ENCODE measurements around the gene CALR.
"Not testable (repeated sequence)": the region's sequence is repeated elsewhere in the genome, so short reads cannot be mapped to it uniquely, and the experiment has no call there.

CALR gene

DNA sequence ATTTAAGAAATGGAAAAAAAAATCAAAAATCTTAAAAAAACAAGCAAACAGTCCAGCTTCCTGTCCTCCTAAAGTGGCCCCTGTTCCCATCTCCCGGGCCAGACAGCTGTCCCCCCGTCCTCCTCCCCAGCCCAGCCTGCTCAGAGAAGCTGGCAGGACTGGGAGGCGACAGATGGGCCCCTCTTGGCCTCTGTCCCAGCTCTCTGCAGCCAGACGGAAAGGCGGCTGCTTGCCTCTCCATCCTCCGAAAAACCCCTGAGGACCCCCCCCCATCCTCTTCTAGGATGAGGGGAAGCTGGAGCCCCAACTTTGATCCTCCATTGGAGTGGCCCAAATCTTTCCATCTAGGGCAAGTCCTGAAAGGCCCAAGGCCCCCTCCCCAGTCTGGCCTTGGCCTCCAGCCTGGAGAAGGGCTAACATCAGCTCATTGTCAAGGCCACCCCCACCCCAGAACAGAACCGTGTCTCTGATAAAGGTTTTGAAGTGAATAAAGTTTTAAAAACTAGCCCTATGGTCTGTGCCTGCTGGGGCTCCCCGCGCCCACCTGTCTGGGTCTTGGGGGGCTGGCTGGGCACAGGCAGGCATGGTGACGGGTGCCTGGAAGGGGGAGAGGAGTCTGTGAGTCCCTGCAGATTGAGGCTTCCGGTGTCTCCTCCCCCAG is 14.9 kb downstream of the CALR start:
- Mint-ChIP-seq H3K36me3 (peaks cover 53% of the 10 kb centered on the region), H3K9me3 (no peaks in the 10 kb centered on the region), H3K27ac (no peak overlapping the region), H3K4me3 (no peak overlapping the region), H3K27me3 (no peaks in the 10 kb centered on the region), H3K4me1 (peaks cover 43% of the 10 kb centered on the region)
- CTCF ChIA-PET = interaction anchor here (1.2 to 4.9 kb wide), 2 partner anchors 12 to 68 kb away, joined by 3 to 30 read pairs; no protein-coding TSS in a partner anchor
- no peak for DNase-seq

GRCh38 chr19:12953799-12954611 is 15.6 kb downstream of the CALR start:
- no peak overlapping the region for H3K4me3 Mint-ChIP-seq
- H3K4me1 Mint-ChIP-seq = peaks cover 44% of the 10 kb centered on the region
- H3K9me3 Mint-ChIP-seq = no peaks in the 10 kb centered on the region
- CTCF ChIA-PET = interaction anchor here (4.9 kb wide), 1 partner anchor 11 kb away, joined by 30 read pairs; no protein-coding TSS in a partner anchor
- H3K27me3 Mint-ChIP-seq = no peaks in the 10 kb centered on the region
- no peak for DNase-seq
- H3K36me3 Mint-ChIP-seq = peaks cover 50% of the 10 kb centered on the region
- H3K27ac Mint-ChIP-seq = peak overlapping the region; percentile 84

- Mint-ChIP-seq H3K4me3 (no peak overlapping the region), H3K27ac (peak overlapping the region; percentile 84)
These were observed 16.2 kb downstream of the CALR start for GRCh38 chr19:12954612-12954962.

GRCh38 chr19:12955575-12955974 is 17.2 kb downstream of the CALR start:
- H3K4me1 Mint-ChIP-seq = peaks cover 37% of the 10 kb centered on the region
- DNase-seq, H3K27me3 Mint-ChIP-seq, H3K9me3 Mint-ChIP-seq: not testable (repeated sequence)
- peaks cover 36% of the 10 kb centered on the region for H3K36me3 Mint-ChIP-seq
- CTCF ChIA-PET = interaction anchor here (0.6 to 4.9 kb wide), 4 partner anchors 9 to 1492 kb away, joined by 3 to 30 read pairs (median 5); no protein-coding TSS in a partner anchor
- H3K4me3 Mint-ChIP-seq = peak overlapping the region; percentile 84
- H3K27ac Mint-ChIP-seq = peak overlapping the region; percentile 87

More at GRCh38 chr19:12954612-12954962, 16.2 kb downstream of the CALR start:
- CTCF ChIA-PET = interaction anchor here (4.9 kb wide), 1 partner anchor 10 kb away, joined by 30 read pairs; no protein-coding TSS in a partner anchor
- DNase-seq = no peak
- Mint-ChIP-seq H3K27me3 (no peaks in the 10 kb centered on the region), H3K4me1 (peaks cover 44% of the 10 kb centered on the region), H3K9me3 (no peaks in the 10 kb centered on the region), H3K36me3 (peaks cover 45% of the 10 kb centered on the region)

DNA sequence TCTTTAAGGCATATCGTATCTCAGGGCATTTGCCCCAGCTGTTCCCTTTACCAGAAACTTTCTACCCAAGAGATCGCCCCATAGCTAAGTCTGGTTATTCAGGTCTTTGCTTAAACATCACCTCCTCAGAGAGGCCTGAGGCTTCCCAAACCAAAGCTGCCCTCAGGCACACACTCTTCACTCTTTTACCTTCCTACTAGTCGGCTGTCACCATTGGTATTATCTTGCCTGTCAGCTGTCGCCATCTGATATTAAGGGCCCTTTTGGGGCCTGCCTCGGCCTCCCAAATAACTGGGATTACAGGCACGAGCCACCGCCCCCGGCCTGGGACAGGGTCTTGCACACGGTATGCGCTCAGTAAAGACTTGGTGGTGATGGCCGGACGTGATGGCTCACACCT is 17.6 kb downstream of the CALR start:
- H3K9me3 Mint-ChIP-seq = no peaks in the 10 kb centered on the region
- no peak for DNase-seq
- peak overlapping the region; percentile 84 for H3K4me3 Mint-ChIP-seq
- no peaks in the 10 kb centered on the region for H3K27me3 Mint-ChIP-seq
- H3K36me3 Mint-ChIP-seq = peaks cover 32% of the 10 kb centered on the region
- peak overlapping the region; percentile 87 for H3K27ac Mint-ChIP-seq
- peaks cover 35% of the 10 kb centered on the region for H3K4me1 Mint-ChIP-seq
- CTCF ChIA-PET = interaction anchor here (1.0 to 4.9 kb wide), 3 partner anchors 9 to 71 kb away, joined by 3 to 30 read pairs (median 6); no protein-coding TSS in a partner anchor

DNA sequence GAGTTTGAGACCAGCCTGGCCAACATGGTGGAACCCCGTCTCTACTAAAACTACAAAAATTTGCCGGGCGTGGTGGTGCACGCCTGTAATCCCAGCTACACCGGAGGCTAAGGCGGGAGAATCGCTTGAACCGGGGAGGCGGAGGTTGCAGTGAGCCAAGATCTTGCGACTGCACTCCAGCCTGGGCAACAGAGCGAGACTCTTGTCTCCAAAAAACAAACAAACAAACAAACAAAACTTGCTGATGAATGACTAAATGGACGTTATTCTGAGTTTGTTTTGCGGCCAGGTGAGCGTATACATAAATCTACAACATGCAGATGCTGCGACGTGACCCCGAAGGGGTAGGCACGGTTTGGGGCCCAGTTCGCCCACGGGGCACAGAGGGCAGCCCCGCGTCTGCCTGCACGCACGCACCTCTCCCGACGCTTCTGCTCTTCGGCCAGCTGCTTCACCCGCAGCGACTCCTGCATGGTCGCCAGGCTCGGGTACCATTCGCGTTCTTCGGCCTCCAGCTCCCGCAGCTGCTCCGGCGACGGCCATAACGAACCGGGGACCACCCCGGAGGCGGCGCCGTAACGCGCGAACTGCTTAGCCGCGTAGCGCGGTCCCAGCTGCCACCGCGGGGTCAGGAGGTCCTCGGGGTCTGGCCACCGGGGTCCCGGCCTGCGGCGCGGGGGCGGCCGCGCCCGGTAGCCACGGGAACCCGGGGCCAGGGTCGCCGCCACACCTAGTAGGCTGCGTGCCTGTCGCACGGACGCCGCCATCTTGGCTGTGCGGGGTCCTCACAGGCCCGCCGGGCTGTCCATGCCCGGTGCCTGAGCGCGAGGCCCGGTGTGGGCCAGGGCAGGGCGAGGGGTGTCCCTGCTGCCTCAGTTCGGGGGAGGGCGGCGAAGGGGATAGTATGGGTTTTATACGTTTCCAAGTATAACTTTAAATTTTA is 18.3 kb downstream of the CALR start, which contains the start of gene GADD45GIP1:
TSS of gene GADD45GIP1 (minus strand) at position 778 of the 943 bp plus-strand sequence. CDS start at position 767, 11 bp downstream.
- Mint-ChIP-seq H3K4me3 (peak within 1 kb of the TSS; percentile 86), H3K36me3 (peaks cover 24% of the 10 kb centered on the region), H3K4me1 (peaks cover 35% of the 10 kb centered on the region), H3K9me3 (no peaks in the 10 kb centered on the region), H3K27ac (peak within 1 kb of the TSS; percentile 93), H3K27me3 (no peaks in the 10 kb centered on the region)
- peak; percentile 88 for DNase-seq
- CTCF ChIA-PET = interaction anchor here (0.6 to 4.9 kb wide), 4 partner anchors 8 to 72 kb away, joined by 3 to 30 read pairs (median 6); no protein-coding TSS in a partner anchor

DNA sequence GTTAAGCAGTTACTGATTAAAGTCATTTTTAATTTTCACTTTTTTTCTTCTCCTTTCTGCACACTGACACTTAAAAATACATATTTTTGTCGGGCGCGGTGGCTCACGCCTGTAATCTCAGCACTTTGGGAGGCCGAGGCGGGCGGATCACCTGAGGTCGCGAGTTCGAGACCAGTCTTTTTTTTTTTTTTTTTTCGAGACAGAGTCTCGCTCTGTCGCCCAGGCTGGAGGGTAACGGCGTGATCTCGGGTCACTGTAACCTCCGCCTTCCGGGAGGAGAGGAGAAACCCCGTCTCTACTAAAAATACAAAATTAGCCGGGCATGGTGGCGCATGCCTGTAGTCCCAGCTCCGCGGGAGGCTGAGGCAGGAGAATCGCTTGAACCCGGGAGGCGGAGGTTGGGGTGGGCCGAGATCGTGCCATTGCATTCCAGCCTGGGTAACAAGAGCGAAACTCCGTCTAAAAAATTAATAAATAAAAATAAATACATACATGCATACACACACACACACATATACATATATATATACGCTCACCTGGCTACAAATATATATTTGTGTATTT is 19.1 kb downstream of the CALR start:
- not testable (repeated sequence) for DNase-seq, H3K9me3 Mint-ChIP-seq, H3K27me3 Mint-ChIP-seq
- CTCF ChIA-PET = interaction anchor here (0.6 to 4.9 kb wide), 2 partner anchors 8 to 25 kb away, joined by 5 to 30 read pairs; no protein-coding TSS in a partner anchor
- Mint-ChIP-seq H3K4me3 (peak overlapping the region; percentile 86), H3K4me1 (peaks cover 35% of the 10 kb centered on the region), H3K27ac (peak overlapping the region; percentile 93), H3K36me3 (peaks cover 20% of the 10 kb centered on the region)

DNA sequence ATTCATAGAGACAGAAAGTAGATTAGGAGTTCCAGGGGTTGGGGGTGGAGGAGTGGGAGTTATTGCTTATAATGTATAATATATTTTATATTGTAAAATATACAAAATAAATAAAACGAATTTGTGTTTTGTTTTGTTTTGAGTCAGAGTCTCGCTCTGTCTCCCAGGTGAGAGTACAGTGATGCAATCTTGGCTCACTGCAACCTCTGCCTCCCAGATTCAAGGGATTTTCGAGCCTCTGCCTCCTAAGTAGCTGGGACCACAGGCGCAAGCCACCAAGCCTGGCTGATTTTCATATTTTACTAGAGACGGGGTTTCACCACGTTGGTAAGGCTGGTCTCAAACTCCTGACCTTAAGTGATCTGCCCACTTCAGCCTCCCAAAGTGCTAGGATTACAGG is 21.1 kb downstream of the CALR start:
- Mint-ChIP-seq H3K4me1 (peaks cover 27% of the 10 kb centered on the region), H3K27ac (no peak overlapping the region), H3K27me3 (peaks cover 18% of the 10 kb centered on the region), H3K9me3 (no peaks in the 10 kb centered on the region), H3K36me3 (peaks cover 8% of the 10 kb centered on the region), H3K4me3 (no peak overlapping the region)
- CTCF ChIA-PET = no interaction called here
- no peak for DNase-seq

DNA sequence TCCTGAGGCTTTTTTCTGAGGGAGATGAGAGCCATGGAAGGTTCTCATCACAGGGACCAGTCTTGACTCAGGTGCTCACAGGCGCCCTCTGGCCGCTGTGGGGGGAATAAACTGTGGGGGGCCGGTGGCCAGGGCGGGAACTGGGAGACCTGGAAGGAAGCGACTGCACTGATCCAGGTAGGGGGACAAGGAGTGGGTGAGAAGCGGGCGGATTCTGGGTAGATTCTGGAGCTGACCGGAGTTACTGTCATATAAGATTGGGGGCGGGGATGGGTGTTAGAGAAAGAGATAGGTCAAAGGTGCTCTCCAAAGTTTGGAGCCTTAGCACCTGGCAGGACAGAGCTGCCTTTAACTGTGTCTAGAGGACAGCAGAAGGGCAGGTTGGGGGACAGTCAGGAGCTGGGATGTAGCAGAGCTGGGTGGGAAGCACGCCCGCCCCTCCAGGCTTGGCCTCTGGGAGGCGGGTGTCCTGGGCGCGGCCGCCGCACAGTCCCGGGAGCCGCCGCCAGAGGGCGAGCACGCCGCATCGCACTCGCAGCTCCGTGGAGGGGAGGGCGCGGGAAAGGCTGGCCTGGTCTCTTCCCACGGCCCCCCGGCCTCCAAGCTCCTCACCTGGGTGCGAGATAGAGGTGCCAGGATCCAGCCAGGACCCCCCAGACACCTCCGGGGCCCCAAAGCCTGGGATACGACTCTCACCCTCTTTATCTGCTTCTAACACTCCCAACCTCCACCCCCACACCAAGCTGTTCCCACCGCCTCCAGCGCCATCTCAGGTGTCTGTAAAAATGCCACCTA is 26.8 kb downstream of the CALR start:
- Mint-ChIP-seq H3K4me1 (peaks cover 10% of the 10 kb centered on the region), H3K27me3 (peaks cover 28% of the 10 kb centered on the region), H3K36me3 (no peaks in the 10 kb centered on the region), H3K27ac (peak overlapping the region; percentile 89), H3K9me3 (no peaks in the 10 kb centered on the region), H3K4me3 (peak overlapping the region; percentile 90)
- CTCF ChIA-PET = interaction anchor here (0.6 to 5.6 kb wide), 55 partner anchors 10 to 287 kb away, joined by 3 to 104 read pairs (median 4); partner anchors contain the start of genes DNASE2, FARSA, GADD45GIP1 and GCDH
- peak; percentile 87 for DNase-seq

DNA sequence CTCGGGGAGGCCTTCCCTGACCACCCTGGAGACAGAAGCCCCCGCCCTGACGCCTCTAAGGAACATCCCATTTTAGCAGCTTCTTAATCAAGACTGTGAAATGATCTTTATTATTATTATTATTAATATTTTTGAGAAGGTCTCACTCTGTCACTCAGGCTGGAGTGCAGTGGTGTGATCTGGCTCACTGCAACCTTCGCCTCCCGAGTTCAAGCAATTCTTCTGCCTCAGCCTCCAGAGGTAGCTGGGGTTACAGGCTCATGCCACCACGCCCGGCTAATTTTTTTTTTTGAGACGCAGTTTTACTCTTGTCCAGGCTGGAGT is 27.4 kb downstream of the CALR start:
- DNase-seq = no peak
- Mint-ChIP-seq H3K4me1 (peaks cover 10% of the 10 kb centered on the region), H3K27ac (no peak overlapping the region), H3K9me3 (no peaks in the 10 kb centered on the region), H3K27me3 (peaks cover 33% of the 10 kb centered on the region), H3K36me3 (no peaks in the 10 kb centered on the region), H3K4me3 (peak overlapping the region; percentile 61)
- CTCF ChIA-PET = interaction anchor here (0.6 to 5.6 kb wide), 54 partner anchors 11 to 696 kb away, joined by 3 to 104 read pairs (median 4); partner anchors contain the start of genes DNASE2, FARSA, GADD45GIP1 and GCDH

DNA sequence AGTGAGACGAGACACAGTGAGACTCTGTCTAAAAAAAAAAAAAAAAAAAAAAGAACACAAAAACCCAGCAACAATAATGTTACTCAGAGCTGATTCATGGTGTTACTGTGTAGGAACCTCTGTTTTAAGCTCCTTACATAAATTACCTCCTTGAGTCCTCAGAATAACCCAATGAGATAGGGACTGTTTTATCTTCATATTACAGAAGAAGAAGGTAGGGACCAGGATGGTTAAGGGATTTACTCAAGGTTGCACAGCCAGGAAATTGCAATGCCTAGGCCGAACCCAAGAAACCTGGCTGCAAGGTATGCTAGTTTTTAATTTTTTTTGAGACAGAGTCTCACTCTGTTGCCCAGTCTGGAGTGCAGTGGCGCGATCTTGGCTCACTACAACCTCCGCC is 29.5 kb downstream of the CALR start:
- Mint-ChIP-seq H3K36me3 (no peaks in the 10 kb centered on the region), H3K27me3 (peaks cover 26% of the 10 kb centered on the region), H3K27ac (no peak overlapping the region), H3K4me1 (peaks cover 10% of the 10 kb centered on the region), H3K9me3 (no peaks in the 10 kb centered on the region), H3K4me3 (no peak overlapping the region)
- CTCF ChIA-PET = interaction anchor here (0.8 to 5.6 kb wide), 6 partner anchors 9 to 128 kb away, joined by 3 to 104 read pairs (median 4); no protein-coding TSS in a partner anchor
- DNase-seq = no peak

GRCh38 chr19:12969292-12969988 is 31.0 kb downstream of the CALR start, which contains the start of gene DAND5:
Gene DAND5, plus strand, starts transcription at chr19:12969576. Its CDS starts 85 bp downstream, at chr19:12969661.
- Mint-ChIP-seq H3K36me3 (no peaks in the 10 kb centered on the region), H3K4me1 (peaks cover 10% of the 10 kb centered on the region), H3K27ac (no peak within 1 kb of the TSS), H3K4me3 (no peak within 1 kb of the TSS), H3K27me3 (peaks cover 30% of the 10 kb centered on the region), H3K9me3 (no peaks in the 10 kb centered on the region)
- CTCF ChIA-PET = no interaction called here
- no peak for DNase-seq

All from activated naive CD4-positive, alpha-beta T cell treated with anti-CD3 and anti-CD28 coated beads, Interleukin-2, amount 10 ng/mL, durations not matched to agents 7 days and 5 days (primary cell).